ENCODE measurements around the gene BBIP1.

- TF ChIP-seq CTCF (IDR thresholded peaks at IDR 0.05; ENCODE audit: borderline replicate concordance, extremely low read depth, low read length, poor library complexity, severe bottlenecking) (no peak), EZH2 (IDR thresholded peaks at IDR 0.05; ENCODE audit: borderline replicate concordance, low read depth, low read length, severe bottlenecking) (no peak)
Observed at GRCh38 chr10:110887560-110887959, 31.4 kb downstream of the BBIP1 start.

All from DND-41 (cell line).